Neural progenitor cell (in vitro differentiated cells): ENCODE measurements around the gene TSPAN17.

Experiments
- EZH2 ChIP-seq: fragments of 200-600 bp; sonication (generic); IDR thresholded peaks from 2 replicates; pipeline ENCODE4 v1.6.1; 2017; ENCODE audit warnings: antibody characterized with exemption, mild to moderate bottlenecking, moderate library complexity
- EZH2phosphoT487 ChIP-seq: fragments of 200-600 bp; sonication (generic); IDR thresholded peaks from 2 replicates; pipeline ENCODE4 v1.6.1; 2017; ENCODE audit warnings: antibody characterized with exemption
- TF ChIP-seq, protein P1 (sequence below): fragments of 200-600 bp; sonication (generic); IDR thresholded peaks from 2 replicates; pipeline ENCODE4 v1.5.1; 2017; ENCODE audit warnings: antibody characterized with exemption, mild to moderate bottlenecking

DNA sequence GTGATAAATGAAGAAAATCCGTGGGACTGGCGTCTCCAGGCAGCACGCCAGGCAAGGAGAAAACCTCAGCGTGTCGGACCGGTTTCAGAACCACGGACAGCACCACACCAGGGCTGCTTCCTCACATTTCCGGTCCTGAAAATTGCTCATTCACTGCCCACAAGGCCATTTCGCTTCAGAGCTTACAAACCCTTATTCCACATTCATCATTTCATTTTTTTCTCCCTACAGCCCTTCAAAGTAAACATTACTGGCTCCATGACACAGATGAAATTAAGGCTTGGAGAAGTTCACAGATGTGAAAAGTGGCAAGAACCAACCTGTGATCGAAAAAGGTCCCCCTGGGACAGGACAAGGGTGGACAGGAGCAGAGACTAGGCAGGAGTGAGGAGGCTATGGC lies 35.8 kb upstream of the TSPAN17 start:
- TF ChIP-seq EZH2 (no peak), EZH2phosphoT487 (no peak)
- TF ChIP-seq, protein P1, sequence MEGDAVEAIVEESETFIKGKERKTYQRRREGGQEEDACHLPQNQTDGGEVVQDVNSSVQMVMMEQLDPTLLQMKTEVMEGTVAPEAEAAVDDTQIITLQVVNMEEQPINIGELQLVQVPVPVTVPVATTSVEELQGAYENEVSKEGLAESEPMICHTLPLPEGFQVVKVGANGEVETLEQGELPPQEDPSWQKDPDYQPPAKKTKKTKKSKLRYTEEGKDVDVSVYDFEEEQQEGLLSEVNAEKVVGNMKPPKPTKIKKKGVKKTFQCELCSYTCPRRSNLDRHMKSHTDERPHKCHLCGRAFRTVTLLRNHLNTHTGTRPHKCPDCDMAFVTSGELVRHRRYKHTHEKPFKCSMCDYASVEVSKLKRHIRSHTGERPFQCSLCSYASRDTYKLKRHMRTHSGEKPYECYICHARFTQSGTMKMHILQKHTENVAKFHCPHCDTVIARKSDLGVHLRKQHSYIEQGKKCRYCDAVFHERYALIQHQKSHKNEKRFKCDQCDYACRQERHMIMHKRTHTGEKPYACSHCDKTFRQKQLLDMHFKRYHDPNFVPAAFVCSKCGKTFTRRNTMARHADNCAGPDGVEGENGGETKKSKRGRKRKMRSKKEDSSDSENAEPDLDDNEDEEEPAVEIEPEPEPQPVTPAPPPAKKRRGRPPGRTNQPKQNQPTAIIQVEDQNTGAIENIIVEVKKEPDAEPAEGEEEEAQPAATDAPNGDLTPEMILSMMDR, result no peak
